ENCODE data around the gene EXOSC10. TPM values are rescaled to one million over a fixed set of nuclear protein-coding genes. Genes with fewer than 3 reads are reported as not detected.

EXOSC10 gene
- total and polyA plus RNA-seq, 2 of the 13 experiments (the other 11 are each of a cell fraction or from before 2014, with no cell fraction given): 48.4 to 67.6 TPM

- TF ChIP-seq NFKB2 (CRISPR knock-in tag; IDR thresholded peaks at IDR 0.05; ENCODE audit: borderline replicate concordance): 0 out of 2 replicates have a peak, but pooled peaks have one; percentile 45
- TF ChIP-seq ZNF720 (CRISPR knock-in tag; IDR thresholded peaks at IDR 0.05): 0 out of 2 replicates have a peak, but pooled peaks have one; percentile 11
- peak; percentile 89 for TF ChIP-seq ZFX (CRISPR knock-in tag; IDR thresholded peaks at IDR 0.05; ENCODE audit: low read depth)
- no peak for TF ChIP-seq CENPT (CRISPR knock-in tag; IDR thresholded peaks at IDR 0.05; ENCODE audit: low read depth)
- no peak for TF ChIP-seq DDIT3 (CRISPR knock-in tag; IDR thresholded peaks at IDR 0.05)
- TF ChIP-seq ZNF331 (CRISPR knock-in tag; IDR thresholded peaks at IDR 0.05): peak; percentile 42; the same call in 1 of the 2 replicates
- TF ChIP-seq ARID5B (CRISPR knock-in tag; IDR thresholded peaks at IDR 0.05): no peak
- no peak for TF ChIP-seq EED (CRISPR knock-in tag; IDR thresholded peaks at IDR 0.05)
- no peak for TF ChIP-seq PRDM15 (CRISPR knock-in tag; IDR thresholded peaks at IDR 0.05)
- TF ChIP-seq FOXJ3 (CRISPR knock-in tag; IDR thresholded peaks at IDR 0.05; ENCODE audit: borderline replicate concordance): no peak
- no peak for TF ChIP-seq ZBTB1 (CRISPR knock-in tag; IDR thresholded peaks at IDR 0.05; ENCODE audit: borderline replicate concordance)
- peak; percentile 75; the same call in 1 of the 2 replicates for TF ChIP-seq ZNF605 (CRISPR knock-in tag; IDR thresholded peaks at IDR 0.05)
- no peak for TF ChIP-seq ZNF724P (CRISPR knock-in tag; IDR thresholded peaks at IDR 0.05; ENCODE audit: borderline replicate concordance)
- TF ChIP-seq DNMT1 (CRISPR knock-in tag; IDR thresholded peaks at IDR 0.05): no peak
- 0 out of 2 replicates have a peak, but pooled peaks have one; percentile 37 for TF ChIP-seq SP2 (CRISPR knock-in tag; IDR thresholded peaks at IDR 0.05)
- peak; percentile 82 for TF ChIP-seq ZNF143 (CRISPR knock-in tag; IDR thresholded peaks at IDR 0.05)
- no peak for TF ChIP-seq SRY (CRISPR knock-in tag; IDR thresholded peaks at IDR 0.05)
- TF ChIP-seq EHMT2 (IDR thresholded peaks at IDR 0.05; ENCODE audit: borderline replicate concordance, low read depth, low read length): no peak
- TF ChIP-seq NCOA2 (CRISPR knock-in tag; IDR thresholded peaks at IDR 0.05): peak; percentile 33
- no peak for TF ChIP-seq ZSCAN30 (CRISPR knock-in tag; IDR thresholded peaks at IDR 0.05)
- no peak for TF ChIP-seq KMT2B (CRISPR knock-in tag; IDR thresholded peaks at IDR 0.05)
- no peak for TF ChIP-seq SP1 (IDR thresholded peaks at IDR 0.05)
- TF ChIP-seq SP1 (CRISPR knock-in tag; IDR thresholded peaks at IDR 0.05): no peak
- TF ChIP-seq BCL6 (CRISPR knock-in tag; IDR thresholded peaks at IDR 0.05): no peak; the same call in 1 of the 2 replicates
- no peak for TF ChIP-seq ZNF225 (CRISPR knock-in tag; IDR thresholded peaks at IDR 0.05)
These were observed 52.9 kb downstream of the EXOSC10 start, which contains the start of gene MASP2 (continued) for GRCh38 chr1:11046625-11047365.

All from HepG2 (cell line).